Rectal smooth muscle tissue (tissue), 1 donor: ENCODE data around the gene CPNE7.
"Not testable (repeated sequence)": the region's sequence is repeated elsewhere in the genome, so short reads cannot be mapped to it uniquely, and the experiment has no call there.

Source experiments
- H3K27ac ChIP-seq: one replicate; pipeline ENCODE4 v1.7.0; 2013; ENCODE audit warnings: low read depth, low read length, inconsistent platforms
- H3K27me3 ChIP-seq: one replicate; pipeline ENCODE4 v1.7.0; 2013; ENCODE audit warnings: low read length; ENCODE audit not compliant: control insufficient read depth, insufficient read depth
- H3K36me3 ChIP-seq: one replicate; pipeline ENCODE4 v1.7.0; 2013; ENCODE audit warnings: low read length; ENCODE audit not compliant: control insufficient read depth, insufficient read depth
- H3K4me1 ChIP-seq: one replicate; pipeline ENCODE4 v1.7.0; 2013; ENCODE audit warnings: low read length; ENCODE audit not compliant: control insufficient read depth, insufficient read depth
- H3K4me3 ChIP-seq: one replicate; pipeline ENCODE4 v1.7.0; 2013; ENCODE audit warnings: low read length
- H3K9ac ChIP-seq: one replicate; pipeline ENCODE4 v1.7.0; 2013; ENCODE audit warnings: low read length

Gene CPNE7

GRCh38 chr16:89620406-89620841 is 44.9 kb downstream of the CPNE7 start:
- no peaks in the 10 kb centered on the region for H3K36me3 ChIP-seq
- no peaks in the 10 kb centered on the region for H3K4me1 ChIP-seq
- H3K27me3 ChIP-seq: peaks cover under 1% of the 10 kb centered on the region
- no peak overlapping the region for H3K9ac ChIP-seq
- H3K27ac ChIP-seq: no peak overlapping the region
- H3K4me3 ChIP-seq: no peak overlapping the region

GRCh38 chr16:89621136-89621697 is 45.7 kb downstream of the CPNE7 start:
- Histone ChIP-seq H3K36me3 (no peaks in the 10 kb centered on the region), H3K4me3 (no peak overlapping the region), H3K4me1 (no peaks in the 10 kb centered on the region), H3K27me3 (no peaks in the 10 kb centered on the region), H3K9ac (no peak overlapping the region), H3K27ac (no peak overlapping the region)

- H3K36me3 ChIP-seq: no peaks in the 10 kb centered on the region
- H3K27ac ChIP-seq: no peak overlapping the region
- H3K4me1 ChIP-seq: no peaks in the 10 kb centered on the region
- no peak overlapping the region for H3K9ac ChIP-seq
- H3K27me3 ChIP-seq: no peaks in the 10 kb centered on the region
- no peak overlapping the region for H3K4me3 ChIP-seq
Measured at GRCh38 chr16:89621698-89622409, 46.3 kb downstream of the CPNE7 start.

GRCh38 chr16:89623511-89624261 is 48.1 kb downstream of the CPNE7 start:
- Histone ChIP-seq H3K9ac (no peak overlapping the region), H3K4me3 (no peak overlapping the region), H3K36me3 (no peaks in the 10 kb centered on the region), H3K4me1 (no peaks in the 10 kb centered on the region), H3K27ac (no peak overlapping the region), H3K27me3 (no peaks in the 10 kb centered on the region)

GRCh38 chr16:89624777-89625761 is 49.5 kb downstream of the CPNE7 start:
- no peaks in the 10 kb centered on the region for H3K27me3 ChIP-seq

GRCh38 chr16:89629827-89630610 is 54.5 kb downstream of the CPNE7 start:
- Histone ChIP-seq H3K4me1 (no peaks in the 10 kb centered on the region), H3K27me3 (peaks cover 3% of the 10 kb centered on the region), H3K9ac (no peak overlapping the region), H3K36me3 (no peaks in the 10 kb centered on the region), H3K27ac (no peak overlapping the region), H3K4me3 (no peak overlapping the region)

More at GRCh38 chr16:89624777-89625761, 49.5 kb downstream of the CPNE7 start:
- Histone ChIP-seq H3K9ac (no peak overlapping the region), H3K4me1 (no peaks in the 10 kb centered on the region), H3K4me3 (no peak overlapping the region), H3K36me3 (no peaks in the 10 kb centered on the region), H3K27ac (no peak overlapping the region)

GRCh38 chr16:89633064-89633631 is 57.6 kb downstream of the CPNE7 start:
- no peak overlapping the region for H3K9ac ChIP-seq

GRCh38 chr16:89634463-89635385 is 59.2 kb downstream of the CPNE7 start:
- H3K9ac ChIP-seq, H3K4me3 ChIP-seq, H3K4me1 ChIP-seq, H3K27ac ChIP-seq, H3K36me3 ChIP-seq, H3K27me3 ChIP-seq: not testable (repeated sequence)

More at GRCh38 chr16:89633064-89633631, 57.6 kb downstream of the CPNE7 start:
- Histone ChIP-seq H3K27ac (no peak overlapping the region), H3K27me3 (peaks cover 3% of the 10 kb centered on the region), H3K4me1 (no peaks in the 10 kb centered on the region), H3K36me3 (no peaks in the 10 kb centered on the region), H3K4me3 (no peak overlapping the region)

- no peak overlapping the region for H3K9ac ChIP-seq
- peaks cover 4% of the 10 kb centered on the region for H3K4me1 ChIP-seq
- no peak overlapping the region for H3K4me3 ChIP-seq
- no peaks in the 10 kb centered on the region for H3K36me3 ChIP-seq
- H3K27me3 ChIP-seq: peaks cover 3% of the 10 kb centered on the region
- H3K27ac ChIP-seq: no peak overlapping the region
Measured at GRCh38 chr16:89636663-89637062, 61.1 kb downstream of the CPNE7 start.

GRCh38 chr16:89637379-89637778 is 61.8 kb downstream of the CPNE7 start:
- Histone ChIP-seq H3K9ac (no peak overlapping the region), H3K27ac (no peak overlapping the region), H3K4me3 (no peak overlapping the region), H3K27me3 (peaks cover 3% of the 10 kb centered on the region), H3K36me3 (no peaks in the 10 kb centered on the region), H3K4me1 (peaks cover 4% of the 10 kb centered on the region)
